CD1c-positive myeloid dendritic cell (primary cell): ENCODE results near the gene ITGA6.

Experiments used
- DNase-seq: peaks from one replicate; pipeline ENCODE4 v3.0.0-alpha.2; 2016; ENCODE audit errors: extremely low spot score

ITGA6 gene

GRCh38 chr2:172465417-172466334 lies 38.3 kb downstream of the ITGA6 start:
- DNase-seq, result peak; percentile 78

- no peak for DNase-seq
Measured at GRCh38 chr2:172467382-172467781, 40.0 kb downstream of the ITGA6 start.

DNA sequence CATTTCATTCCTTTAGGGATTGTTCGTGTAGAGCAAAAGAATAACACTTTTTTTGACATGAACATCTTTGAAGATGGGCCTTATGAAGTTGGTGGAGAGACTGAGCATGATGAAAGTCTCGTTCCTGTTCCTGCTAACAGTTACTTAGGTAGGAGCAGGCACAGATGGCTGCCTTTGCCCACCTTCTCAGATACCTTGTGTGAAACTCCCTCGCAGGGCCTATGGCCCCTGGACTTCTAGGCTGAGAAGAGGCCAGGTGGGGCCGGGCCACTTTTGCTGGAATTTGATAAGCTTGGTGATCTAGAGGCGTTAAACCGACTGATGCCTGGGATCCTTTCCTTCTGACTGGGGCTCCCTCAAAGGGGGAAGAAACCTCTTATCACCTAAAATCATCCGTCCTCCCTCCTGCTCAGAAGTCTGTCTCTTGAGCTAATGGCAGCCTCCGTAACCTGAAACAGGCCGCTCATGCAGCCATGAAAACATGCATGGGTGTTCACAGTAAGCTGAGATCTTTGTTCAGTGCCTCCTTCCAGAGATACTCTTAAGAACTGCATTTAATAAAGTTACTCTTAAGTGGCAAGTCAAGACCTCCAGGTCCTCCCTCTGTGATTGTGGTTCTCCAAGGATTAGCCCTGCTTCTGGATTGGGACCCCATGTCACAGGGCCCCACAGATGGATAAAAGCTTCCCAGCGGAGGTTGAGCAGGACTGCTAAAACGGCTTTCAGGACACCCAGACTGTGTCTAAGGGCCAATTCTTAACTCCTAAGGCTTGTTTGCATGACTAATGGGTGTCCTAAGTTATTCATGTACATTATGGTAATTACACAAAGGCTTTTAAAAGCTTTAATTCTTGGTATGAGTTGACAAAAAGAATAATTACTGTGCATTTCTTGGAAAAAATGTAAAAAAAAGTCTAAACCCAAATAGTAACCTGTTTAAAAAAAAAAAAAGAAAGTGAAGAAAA lies 43.9 kb downstream of the ITGA6 start:
- no peak for DNase-seq

DNA sequence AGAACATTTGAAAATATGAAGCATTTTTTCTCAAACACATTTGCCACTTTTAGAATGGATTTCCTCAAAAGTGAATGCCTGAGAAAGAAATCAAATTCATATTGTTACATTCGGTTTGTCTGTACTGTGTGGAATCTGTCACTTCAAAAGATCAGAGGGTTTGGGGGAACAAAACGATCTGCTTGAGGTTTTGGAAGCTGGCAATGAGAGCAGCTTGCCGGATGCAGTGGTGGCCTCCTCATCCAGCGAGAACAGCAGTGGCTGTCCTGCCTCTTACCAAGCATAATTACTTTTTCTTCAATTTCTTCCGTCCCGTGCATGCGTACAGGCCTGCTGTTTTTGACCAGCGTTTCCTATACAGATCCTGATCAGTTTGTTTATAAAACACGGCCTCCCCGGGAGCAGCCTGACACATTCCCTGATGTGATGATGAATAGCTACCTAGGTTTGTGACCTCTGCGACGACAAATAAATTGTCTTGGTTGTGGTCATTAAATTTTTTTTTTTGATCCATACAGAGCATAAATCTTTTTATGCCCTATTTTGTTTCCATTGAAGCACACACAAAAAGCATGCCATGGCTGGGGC lies 45.2 kb downstream of the ITGA6 start:
- DNase-seq, result no peak

- DNase-seq, result no peak
Measured at GRCh38 chr2:172473167-172473566, 45.8 kb downstream of the ITGA6 start.

GRCh38 chr2:172478353-172478752 lies 51.0 kb downstream of the ITGA6 start:
- no peak for DNase-seq

DNA sequence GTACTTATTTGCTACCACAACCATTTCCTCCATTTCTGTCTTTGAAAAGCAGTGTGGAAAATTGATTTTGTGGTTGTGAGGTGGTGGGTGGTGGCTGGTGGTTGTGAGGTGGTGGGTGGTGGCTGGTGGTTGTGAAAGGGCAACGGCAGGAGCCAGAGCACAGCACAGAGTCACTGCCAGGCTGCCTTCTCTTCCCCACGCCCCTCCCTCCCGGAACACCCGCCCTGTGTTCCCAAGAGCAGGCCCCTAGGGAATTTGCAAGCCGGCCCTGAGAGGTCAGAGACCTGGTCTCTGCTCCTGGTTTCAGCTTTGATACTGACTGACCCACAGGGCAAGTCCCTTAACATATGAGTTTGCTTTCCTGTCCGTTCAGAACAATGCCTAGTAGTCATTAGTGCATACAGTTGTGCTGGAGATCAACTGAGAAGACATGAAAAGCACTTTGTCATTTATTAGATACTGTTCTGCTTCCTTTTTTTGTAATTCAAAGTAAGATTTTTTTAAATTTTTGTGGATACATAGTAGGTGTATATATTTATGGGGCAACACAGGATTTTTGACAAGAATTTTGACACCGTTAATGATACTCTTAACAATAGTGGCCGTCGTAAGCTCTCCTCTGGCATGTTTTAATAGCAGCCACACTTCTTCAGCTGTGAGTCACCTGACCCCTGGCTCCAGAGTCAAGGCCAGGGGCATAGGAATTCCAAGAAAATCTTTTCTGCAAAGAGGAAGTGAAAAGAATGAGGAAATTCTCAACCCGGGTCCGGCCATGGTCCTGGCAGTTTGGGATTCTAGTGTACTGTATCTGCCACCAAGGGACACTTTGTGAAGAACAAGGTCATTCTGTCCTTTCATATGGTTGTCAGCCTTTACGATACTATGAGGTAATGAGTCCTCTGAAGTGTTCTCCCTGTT lies 53.2 kb downstream of the ITGA6 start:
- peak; percentile 72 for DNase-seq

GRCh38 chr2:172481507-172482262 lies 54.3 kb downstream of the ITGA6 start:
- DNase-seq, result peak; percentile 60

- DNase-seq, result peak; percentile 48
Measured at GRCh38 chr2:172484253-172484652, 56.9 kb downstream of the ITGA6 start.

DNA sequence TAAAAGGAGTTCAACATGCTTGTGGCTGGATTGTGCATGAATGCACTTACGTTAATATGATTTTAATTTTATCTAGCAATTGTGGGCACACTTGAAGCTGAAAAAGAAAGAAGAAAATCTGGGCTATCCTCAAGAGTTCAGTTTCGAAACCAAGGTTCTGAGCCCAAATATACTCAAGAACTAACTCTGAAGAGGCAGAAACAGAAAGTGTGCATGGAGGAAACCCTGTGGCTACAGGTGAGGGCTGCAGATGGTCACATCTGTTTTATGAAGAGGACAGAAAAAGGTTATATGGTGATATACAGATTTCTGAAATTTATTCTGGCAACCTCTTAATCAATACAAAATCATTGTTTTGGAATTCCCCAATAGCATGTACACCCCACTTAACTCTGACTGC lies 57.3 kb downstream of the ITGA6 start:
- DNase-seq, result no peak

DNA sequence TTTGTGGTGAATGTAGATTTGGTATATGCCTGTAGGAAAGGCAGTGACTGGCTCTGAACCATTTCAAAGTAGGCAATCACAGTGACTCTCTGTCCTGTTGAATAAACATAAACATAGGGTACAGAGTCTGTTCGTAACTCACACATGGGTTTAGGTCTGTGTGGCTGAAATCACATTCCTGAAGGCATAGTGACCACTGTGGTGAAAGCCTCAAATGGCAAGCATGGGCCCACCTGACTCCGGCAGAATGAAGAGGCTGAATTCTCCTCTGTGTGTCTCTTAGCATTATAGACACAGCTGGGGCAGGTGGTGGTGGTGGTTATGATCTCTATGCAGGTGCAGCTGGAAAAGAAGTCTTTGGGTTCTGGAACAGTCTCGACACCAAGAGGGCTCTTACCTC lies 61.2 kb downstream of the ITGA6 start:
- DNase-seq, result no peak

- peak; percentile 8 for DNase-seq
Measured at GRCh38 chr2:172489681-172490080, 62.3 kb downstream of the ITGA6 start.

DNA sequence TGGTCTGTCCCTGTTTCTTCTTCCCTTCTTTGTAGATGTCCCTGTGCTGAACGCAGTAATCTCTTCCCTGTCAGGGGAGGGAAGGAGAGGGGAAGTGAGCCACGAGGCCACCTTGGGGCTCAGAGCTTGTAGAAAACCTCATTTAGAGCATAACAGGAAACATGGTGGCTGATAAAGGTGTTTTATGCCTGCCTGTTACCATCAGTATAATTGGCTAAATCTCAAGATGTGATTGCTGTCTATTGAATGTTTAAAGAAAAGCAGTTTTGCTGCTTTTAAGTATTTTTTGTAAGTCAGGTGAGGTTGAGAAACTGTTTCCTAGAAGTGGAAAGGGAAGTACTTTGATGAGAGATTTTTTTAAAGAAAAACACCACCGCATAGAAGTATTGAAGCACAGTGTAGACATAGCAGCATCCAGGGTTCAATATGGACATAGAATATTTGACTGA lies 68.8 kb downstream of the ITGA6 start:
- DNase-seq, result peak; percentile 46

DNA sequence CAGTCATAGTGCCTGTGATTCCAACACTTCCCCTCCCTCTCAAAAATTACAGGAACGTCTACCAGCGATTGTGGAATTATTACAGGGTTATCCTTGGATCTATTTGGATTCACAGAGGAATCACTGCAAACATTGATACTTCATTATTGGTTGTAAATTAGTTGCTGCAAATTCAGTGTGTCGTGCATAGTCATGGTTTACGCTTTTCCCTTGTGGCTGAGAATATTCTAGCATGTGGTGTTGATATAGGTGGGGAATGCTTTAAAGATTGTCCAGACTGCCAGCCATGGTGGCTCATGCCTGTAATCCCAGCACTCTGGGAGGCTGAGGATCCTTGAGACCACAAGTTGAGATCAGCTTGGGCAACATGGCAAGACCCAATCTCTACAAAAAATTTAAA lies 79.8 kb downstream of the ITGA6 start:
- DNase-seq, result no peak

DNA sequence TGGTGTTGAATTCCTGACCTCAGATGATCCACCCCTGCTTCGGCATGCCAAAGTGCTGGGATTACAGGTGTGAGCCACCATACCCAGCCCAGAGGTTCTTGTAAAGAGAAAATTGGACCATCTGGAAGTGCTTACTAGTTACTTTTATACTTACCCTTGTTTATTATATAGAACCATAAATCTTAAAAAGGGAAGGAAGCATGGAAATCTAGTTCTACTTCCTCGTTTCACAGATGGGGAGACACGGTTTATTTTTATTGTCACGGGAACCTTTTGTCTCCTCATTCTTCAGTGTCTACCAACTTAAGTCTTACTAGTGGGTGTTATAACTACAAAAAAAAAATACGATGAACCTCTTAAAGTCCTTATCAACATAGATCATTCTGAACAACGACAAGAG lies 82.7 kb downstream of the ITGA6 start:
- DNase-seq, result peak; percentile 48

GRCh38 chr2:172510548-172510947 lies 83.2 kb downstream of the ITGA6 start:
- no peak for DNase-seq

DNA sequence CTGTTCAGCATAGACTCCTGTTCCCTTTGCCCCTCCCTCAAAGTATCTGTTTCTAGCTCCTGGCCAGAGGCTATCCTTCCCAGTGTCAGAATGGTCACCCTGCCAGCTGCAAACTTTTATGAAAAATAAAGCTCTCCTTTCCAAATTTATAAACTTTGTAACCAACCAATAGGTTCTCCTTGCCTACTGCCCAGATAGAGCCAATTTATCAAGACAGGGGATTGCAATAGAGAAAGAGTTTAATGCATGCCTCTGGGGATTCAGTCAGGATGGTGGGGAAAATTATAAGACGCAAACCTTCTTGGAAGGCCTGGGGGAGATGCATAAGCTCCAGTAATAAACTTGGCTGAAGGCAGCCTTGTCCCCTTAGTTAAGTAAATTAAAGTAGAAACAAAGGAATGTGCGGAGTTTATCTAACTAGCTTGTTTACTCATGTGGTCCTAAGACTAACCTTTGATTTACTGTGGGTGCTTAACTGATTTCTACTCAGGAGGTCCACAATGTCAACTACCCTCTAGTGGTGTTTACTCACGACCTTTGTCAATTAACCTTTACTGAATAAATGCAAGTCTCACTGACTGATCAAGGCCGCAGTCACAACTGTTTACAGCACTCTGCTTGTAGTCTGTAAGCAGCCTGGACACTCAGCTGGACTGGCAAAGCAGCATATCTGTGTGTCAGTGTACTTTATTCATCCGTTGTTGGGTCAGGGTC lies 85.6 kb downstream of the ITGA6 start:
- DNase-seq, result no peak

- DNase-seq, result peak; percentile 16
Measured at GRCh38 chr2:172513524-172513900, 86.1 kb downstream of the ITGA6 start.

DNA sequence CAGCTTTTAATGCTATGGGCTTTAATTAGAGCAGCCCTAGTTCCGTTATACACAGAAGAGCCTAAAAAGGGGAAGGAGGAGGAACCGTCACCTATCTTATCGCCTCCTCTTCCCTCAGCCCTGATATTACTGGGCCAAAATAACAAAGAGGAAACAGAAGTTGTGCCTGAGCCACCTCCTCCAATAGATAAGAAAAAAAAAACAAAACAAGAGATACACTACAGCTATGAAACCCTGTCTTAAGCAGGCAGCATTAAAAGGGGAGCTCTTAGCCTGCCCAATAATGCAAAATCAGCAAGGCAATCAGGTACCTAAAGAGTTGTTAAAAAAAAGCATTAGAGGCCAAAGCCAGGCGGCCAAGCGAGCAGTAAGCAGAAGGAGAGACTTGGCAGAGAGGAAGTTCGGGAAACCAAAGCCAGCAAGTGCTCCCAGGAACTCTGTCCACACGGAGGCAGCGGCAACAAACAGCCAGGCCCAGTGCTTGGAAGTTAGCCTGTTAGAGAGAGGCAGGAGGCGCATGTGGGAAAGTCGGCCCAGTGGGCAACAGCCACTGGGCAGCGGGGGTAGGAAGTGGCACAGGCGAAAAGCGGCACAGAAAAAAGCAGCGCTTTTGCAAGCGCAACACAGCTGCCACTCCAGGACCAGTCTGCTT lies 86.7 kb downstream of the ITGA6 start:
- DNase-seq, result peak; percentile 66
